Hepatocyte (in vitro differentiated cells): Measurements from ENCODE around the gene PCDHB16. TPM values are rescaled to one million over a fixed set of nuclear protein-coding genes. Genes with fewer than 3 reads are reported as not detected.
"Not testable (repeated sequence)": the region's sequence is repeated elsewhere in the genome, so short reads cannot be mapped to it uniquely, and the experiment has no call there.

Experiments
- DNase-seq: peaks from one replicate; pipeline ENCODE4 v3.0.0-alpha.2; 2016; ENCODE audit warnings: low spot score
- H2AFZ ChIP-seq: fragments of 200-600 bp; sonication (generic); 2 replicates; pipeline ENCODE4 v1.6.0; 2016; ENCODE audit warnings: antibody characterized with exemption, mild to moderate bottlenecking
- H3K27ac ChIP-seq: fragments of 200-600 bp; sonication (generic); 2 replicates; pipeline ENCODE4 v1.5.1; 2016; ENCODE audit warnings: mild to moderate bottlenecking
- H3K27me3 ChIP-seq: fragments of 200-600 bp; sonication (generic); 2 replicates; pipeline ENCODE4 v1.6.1; 2016
- H3K36me3 ChIP-seq: fragments of 200-600 bp; sonication (generic); replicated peaks from 2 replicates; pipeline ENCODE4 v1.5.1; 2016; ENCODE audit warnings: low read depth; ENCODE audit not compliant: insufficient read depth
- H3K4me1 ChIP-seq: fragments of 200-600 bp; sonication (generic); 2 replicates; pipeline ENCODE4 v1.5.1; 2016; ENCODE audit warnings: mild to moderate bottlenecking, moderate library complexity; ENCODE audit not compliant: insufficient read depth
- H3K4me2 ChIP-seq: fragments of 200-600 bp; sonication (generic); 2 replicates; pipeline ENCODE4 v1.6.0; 2016
- H3K4me3 ChIP-seq: fragments of 200-600 bp; sonication (generic); 2 replicates; pipeline ENCODE4 v1.5.1; 2016; ENCODE audit warnings: mild to moderate bottlenecking
- H3K79me2 ChIP-seq: fragments of 200-600 bp; sonication (generic); 2 replicates; pipeline ENCODE4 v1.6.0; 2017; ENCODE audit warnings: mild to moderate bottlenecking
- H3K9me2 ChIP-seq: fragments of 200-600 bp; sonication (generic); replicated peaks from 2 replicates; pipeline ENCODE4 v1.6.0; 2017; ENCODE audit warnings: mild to moderate bottlenecking; ENCODE audit not compliant: insufficient read depth
- H3K9me3 ChIP-seq: fragments of 200-600 bp; sonication (generic); 2 replicates; pipeline ENCODE4 v1.5.1; 2016; ENCODE audit warnings: low read depth, mild to moderate bottlenecking
- H4K20me1 ChIP-seq: fragments of 200-600 bp; sonication (generic); 2 replicates; pipeline ENCODE4 v1.6.0; 2016; ENCODE audit warnings: mild to moderate bottlenecking; ENCODE audit not compliant: insufficient read depth, poor library complexity, severe bottlenecking
- CTCF ChIP-seq: fragments of 200-600 bp; sonication (generic); IDR thresholded peaks from 2 replicates; pipeline ENCODE4 v1.5.1; 2016; ENCODE audit warnings: antibody characterized with exemption, mild to moderate bottlenecking; ENCODE audit not compliant: poor library complexity
- EZH2 ChIP-seq: fragments of 200-600 bp; sonication (generic); IDR thresholded peaks from 2 replicates; pipeline ENCODE4 v1.6.1; 2016; ENCODE audit warnings: antibody characterized with exemption, mild to moderate bottlenecking, borderline replicate concordance
- EZH2phosphoT487 ChIP-seq: fragments of 200-600 bp; sonication (generic); IDR thresholded peaks from one replicate; pipeline ENCODE4 v1.6.1; 2018; ENCODE audit warnings: antibody characterized with exemption, mild to moderate bottlenecking, low read depth, moderate library complexity; ENCODE audit not compliant: unreplicated experiment, severe bottlenecking
- WGBS: methylation state at CpG from one replicate; pipeline ENCODE4 v1.1.6; 2016; ENCODE audit warnings: low lambda C conversion rate; ENCODE audit errors: missing lambda C conversion rate; 5-methylcytosine and 5-hydroxymethylcytosine counted together
- polyA plus RNA-seq: library from polyadenylated mRNA; unstranded; fragments of >200 nt; fragmentation: Nextera tagmentation; extraction: Ambion mirVana; gene quantifications from 2 replicates; pipeline ENCODE4 v1.2.1, GENCODE V29; 2016
- total RNA-seq: library from RNA; depleted of rRNA; stranded (reverse); fragments of >200 nt; gene quantifications from 2 replicates; pipeline ENCODE4 v1.2.3, GENCODE V29; 2014

The PCDHB16 gene
- total and polyA plus RNA-seq, 2 experiments from 2014 or later, result 3.3 to 3.4 TPM

GRCh38 chr5:141208478-141208877 lies 26.3 kb downstream of the PCDHB16 start, which contains the start of gene PCDHB12:
PCDHB12 (plus strand) TSS chr5:141208719; CDS start chr5:141208908, 189 bp downstream.
- Histone ChIP-seq H3K9me2 (no peaks in the 10 kb centered on the region), H3K4me1 (no peaks in the 10 kb centered on the region), H3K36me3 (no peaks in the 10 kb centered on the region), H3K27me3 (no peaks in the 10 kb centered on the region), H2AFZ (no peak within 1 kb of the TSS), H4K20me1 (no peaks in the 10 kb centered on the region), H3K27ac (no peak within 1 kb of the TSS), H3K4me2 (no peak within 1 kb of the TSS), H3K9me3 (no peaks in the 10 kb centered on the region), H3K79me2 (no peaks in the 10 kb centered on the region), H3K4me3 (no peak within 1 kb of the TSS)
- DNase-seq, result no peak
- TF ChIP-seq EZH2phosphoT487 (no peak), CTCF (no peak), EZH2 (no peak)
- 68% methylated on average over 11 of the region's 11 CpGs for WGBS

DNA sequence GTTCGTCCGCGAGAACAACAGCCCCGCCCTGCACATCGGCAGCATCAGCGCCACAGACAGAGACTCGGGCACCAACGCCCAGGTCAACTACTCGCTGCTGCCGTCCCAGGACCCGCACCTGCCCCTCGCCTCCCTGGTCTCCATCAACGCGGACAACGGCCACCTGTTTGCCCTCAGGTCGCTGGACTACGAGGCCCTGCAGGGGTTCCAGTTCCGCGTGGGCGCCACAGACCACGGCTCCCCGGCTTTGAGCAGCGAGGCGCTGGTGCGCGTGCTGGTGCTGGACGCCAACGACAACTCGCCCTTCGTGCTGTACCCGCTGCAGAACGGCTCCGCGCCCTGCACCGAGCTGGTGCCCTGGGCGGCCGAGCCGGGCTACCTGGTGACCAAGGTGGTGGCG lies 28.1 kb downstream of the PCDHB16 start:
- not testable (repeated sequence) for H3K27ac ChIP-seq, H3K4me2 ChIP-seq, H3K79me2 ChIP-seq, H2AFZ ChIP-seq, H3K9me2 ChIP-seq, H4K20me1 ChIP-seq, H3K4me3 ChIP-seq, H3K9me3 ChIP-seq, H3K27me3 ChIP-seq, H3K36me3 ChIP-seq, DNase-seq, H3K4me1 ChIP-seq
- 96% methylated on average over 26 of the region's 39 CpGs for WGBS

GRCh38 chr5:141210849-141211248 lies 28.7 kb downstream of the PCDHB16 start:
- not testable (repeated sequence) for H3K27me3 ChIP-seq, H3K27ac ChIP-seq, H3K9me2 ChIP-seq

DNA sequence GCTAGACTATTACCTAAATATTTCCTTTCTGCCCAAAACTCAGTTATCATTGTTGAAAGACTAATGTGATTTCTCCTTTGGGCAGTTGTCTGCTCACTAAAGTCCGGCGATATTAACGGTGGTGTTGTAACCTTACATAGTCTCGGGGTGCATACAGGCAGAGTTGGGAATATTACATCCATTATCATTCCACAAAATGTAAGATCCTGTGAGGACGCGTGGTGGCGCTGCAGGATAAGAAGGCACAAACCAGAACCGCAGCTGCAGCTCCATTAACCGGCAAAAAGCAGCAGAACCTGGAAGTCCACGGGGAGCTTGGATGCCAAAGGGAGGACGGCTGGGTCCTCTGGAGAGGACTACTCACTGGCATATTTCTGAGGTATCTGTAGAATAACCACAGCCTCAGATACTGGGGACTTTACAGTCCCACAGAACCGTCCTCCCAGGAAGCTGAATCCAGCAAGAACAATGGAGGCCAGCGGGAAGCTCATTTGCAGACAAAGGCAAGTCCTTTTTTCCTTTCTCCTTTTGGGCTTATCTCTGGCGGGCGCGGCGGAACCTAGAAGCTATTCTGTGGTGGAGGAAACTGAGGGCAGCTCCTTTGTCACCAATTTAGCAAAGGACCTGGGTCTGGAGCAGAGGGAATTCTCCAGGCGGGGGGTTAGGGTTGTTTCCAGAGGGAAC lies 31.6 kb downstream of the PCDHB16 start, which contains the start of gene PCDHB13:
TSS of gene PCDHB13 (plus strand) at position 264 of the 684 bp plus-strand sequence. CDS start at position 469, 205 bp downstream.
- peak; percentile 14 for DNase-seq
- peak; percentile 14 for TF ChIP-seq CTCF

More at GRCh38 chr5:141210849-141211248, 28.7 kb downstream of the PCDHB16 start:
- not testable (repeated sequence) for H3K36me3 ChIP-seq, H2AFZ ChIP-seq, H3K79me2 ChIP-seq, H3K4me3 ChIP-seq, H3K4me1 ChIP-seq, H3K9me3 ChIP-seq, H3K4me2 ChIP-seq, H4K20me1 ChIP-seq, DNase-seq
- 100% methylated on average over 5 of the region's 27 CpGs for WGBS

GRCh38 chr5:141214583-141214982 lies 32.4 kb downstream of the PCDHB16 start:
- not testable (repeated sequence) for H3K27ac ChIP-seq, H3K4me1 ChIP-seq, H3K4me3 ChIP-seq, H3K27me3 ChIP-seq, H3K36me3 ChIP-seq, H3K79me2 ChIP-seq, H3K9me2 ChIP-seq, H3K4me2 ChIP-seq, DNase-seq, H3K9me3 ChIP-seq, H4K20me1 ChIP-seq, H2AFZ ChIP-seq
- 95% methylated on average over 12 of the region's 12 CpGs for WGBS

More for the DNA sequence above, 31.6 kb downstream of the PCDHB16 start, which contains the start of gene PCDHB13:
- H3K4me2 ChIP-seq, H3K79me2 ChIP-seq, H3K36me3 ChIP-seq, H3K27ac ChIP-seq, H3K27me3 ChIP-seq, H3K4me3 ChIP-seq, H4K20me1 ChIP-seq, H2AFZ ChIP-seq, H3K9me3 ChIP-seq, H3K9me2 ChIP-seq, H3K4me1 ChIP-seq: not testable (repeated sequence)
- 42% methylated on average over 16 of the region's 18 CpGs for WGBS

GRCh38 chr5:141215504-141215903 lies 33.3 kb downstream of the PCDHB16 start:
- WGBS, result 93% methylated on average over 16 of the region's 40 CpGs
- not testable (repeated sequence) for H3K4me1 ChIP-seq

GRCh38 chr5:141216035-141216434 lies 33.8 kb downstream of the PCDHB16 start:
- WGBS, result 98% methylated on average over 16 of the region's 26 CpGs
- not testable (repeated sequence) for H3K4me1 ChIP-seq, H2AFZ ChIP-seq, H3K36me3 ChIP-seq, H3K27ac ChIP-seq, H3K4me3 ChIP-seq, H3K9me2 ChIP-seq, DNase-seq, H3K79me2 ChIP-seq, H3K4me2 ChIP-seq, H3K9me3 ChIP-seq, H4K20me1 ChIP-seq, H3K27me3 ChIP-seq

More at GRCh38 chr5:141215504-141215903, 33.3 kb downstream of the PCDHB16 start:
- H3K9me2 ChIP-seq, DNase-seq, H3K4me3 ChIP-seq, H3K79me2 ChIP-seq, H2AFZ ChIP-seq, H3K27me3 ChIP-seq, H3K9me3 ChIP-seq, H3K4me2 ChIP-seq, H4K20me1 ChIP-seq, H3K27ac ChIP-seq, H3K36me3 ChIP-seq: not testable (repeated sequence)
